MM.1S (cell line): ENCODE data around the gene KCNJ6.

Experiments
- DNase-seq: peaks from one replicate; pipeline ENCODE4 v3.0.0-alpha.2; 2015
- H2AFZ ChIP-seq: fragments of 300-600 bp; sonication (generic); 2 replicates; pipeline ENCODE4 v1.6.0; 2016; ENCODE audit warnings: antibody characterized with exemption, low read length
- H3F3A ChIP-seq: fragments of 300-600 bp; sonication (generic); 2 replicates; pipeline ENCODE4 v1.6.1; 2016; ENCODE audit warnings: mild to moderate bottlenecking, antibody characterized with exemption, low read length, moderate library complexity, mixed read lengths; ENCODE audit not compliant: insufficient read depth
- H3K27ac ChIP-seq: fragments of 300-600 bp; sonication (generic); 2 replicates; pipeline ENCODE4 v1.5.1; 2016; ENCODE audit warnings: mild to moderate bottlenecking, low read length
- H3K27me3 ChIP-seq: fragments of 300-600 bp; sonication (generic); replicated peaks from 2 replicates; pipeline ENCODE4 v1.6.0; 2016; ENCODE audit warnings: low read length; ENCODE audit not compliant: insufficient read depth
- H3K36me3 ChIP-seq: fragments of 300-600 bp; sonication (generic); replicated peaks from 2 replicates; pipeline ENCODE4 v1.6.1; 2016; ENCODE audit warnings: mild to moderate bottlenecking, low read length, mixed read lengths; ENCODE audit not compliant: insufficient read depth
- H3K4me1 ChIP-seq: fragments of 300-600 bp; sonication (generic); 2 replicates; pipeline ENCODE4 v1.6.1; 2016; ENCODE audit warnings: low read length, mixed read lengths
- H3K4me2 ChIP-seq: fragments of 300-600 bp; sonication (generic); 2 replicates; pipeline ENCODE4 v1.6.0; 2016; ENCODE audit warnings: low read depth, low read length
- H3K4me3 ChIP-seq: fragments of 300-600 bp; sonication (generic); 2 replicates; pipeline ENCODE4 v1.5.1; 2016; ENCODE audit warnings: low read length, mixed read lengths
- H3K79me2 ChIP-seq: fragments of 300-600 bp; sonication (generic); 2 replicates; pipeline ENCODE4 v1.6.1; 2016; ENCODE audit warnings: mixed run types, low read length, mixed read lengths
- H3K9ac ChIP-seq: fragments of 300-600 bp; sonication (generic); 2 replicates; pipeline ENCODE4 v1.6.1; 2016; ENCODE audit warnings: low read length, mixed read lengths
- H3K9me2 ChIP-seq: fragments of 300-600 bp; sonication (generic); replicated peaks from 2 replicates; pipeline ENCODE4 v1.6.1; 2016; ENCODE audit warnings: mild to moderate bottlenecking, low read length, mixed read lengths; ENCODE audit not compliant: insufficient read depth
- H3K9me3 ChIP-seq: fragments of 300-600 bp; sonication (generic); replicated peaks from 2 replicates; pipeline ENCODE4 v1.6.1; 2016; ENCODE audit warnings: mild to moderate bottlenecking, low read length, mixed read lengths; ENCODE audit not compliant: insufficient read depth
- H4K20me1 ChIP-seq: fragments of 300-600 bp; sonication (generic); 2 replicates; pipeline ENCODE4 v1.6.1; 2016; ENCODE audit warnings: mild to moderate bottlenecking, low read length, moderate library complexity, mixed read lengths; ENCODE audit not compliant: insufficient read depth
- CTCF ChIP-seq: fragments of 300-600 bp; sonication (generic); IDR thresholded peaks from 2 replicates; pipeline ENCODE4 v1.5.1; 2016; ENCODE audit warnings: antibody characterized with exemption, low read length, mixed read lengths
- EZH2 ChIP-seq: fragments of 300-600 bp; sonication (generic); optimal IDR thresholded peaks from 2 replicates; pipeline ENCODE3; 2017; ENCODE audit warnings: low read depth, mild to moderate bottlenecking, antibody characterized with exemption, low read length, mixed read lengths
- EZH2phosphoT487 ChIP-seq: fragments of 300-600 bp; sonication (generic); IDR thresholded peaks from 2 replicates; pipeline ENCODE4 v1.6.1; 2018; ENCODE audit warnings: antibody characterized with exemption, low read length

KCNJ6 gene

GRCh38 chr21:37784591-37785318 is 131.5 kb downstream of the KCNJ6 start:
- no peaks in the 10 kb centered on the region for H3K79me2 ChIP-seq
- no peaks in the 10 kb centered on the region for H3F3A ChIP-seq
- no peaks in the 10 kb centered on the region for H3K9me2 ChIP-seq
- no peak for TF ChIP-seq EZH2
- TF ChIP-seq EZH2phosphoT487 = no peak
- TF ChIP-seq CTCF = no peak
- DNase-seq = no peak
- no peak overlapping the region for H3K4me2 ChIP-seq
- no peak overlapping the region for H3K9ac ChIP-seq
- H2AFZ ChIP-seq = no peak overlapping the region
- no peaks in the 10 kb centered on the region for H4K20me1 ChIP-seq
- no peaks in the 10 kb centered on the region for H3K27me3 ChIP-seq
- no peak overlapping the region for H3K27ac ChIP-seq
- H3K9me3 ChIP-seq = no peaks in the 10 kb centered on the region
- H3K36me3 ChIP-seq = no peaks in the 10 kb centered on the region
- H3K4me1 ChIP-seq = no peaks in the 10 kb centered on the region
- no peak overlapping the region for H3K4me3 ChIP-seq

- no peaks in the 10 kb centered on the region for H3K9me2 ChIP-seq
- H3K4me2 ChIP-seq = no peak overlapping the region
- no peaks in the 10 kb centered on the region for H4K20me1 ChIP-seq
- H2AFZ ChIP-seq = no peak overlapping the region
- no peak overlapping the region for H3K27ac ChIP-seq
- no peaks in the 10 kb centered on the region for H3K4me1 ChIP-seq
- no peaks in the 10 kb centered on the region for H3K9me3 ChIP-seq
- H3K27me3 ChIP-seq = no peaks in the 10 kb centered on the region
- H3K36me3 ChIP-seq = no peaks in the 10 kb centered on the region
- H3K4me3 ChIP-seq = no peak overlapping the region
- no peak overlapping the region for H3K9ac ChIP-seq
- no peaks in the 10 kb centered on the region for H3K79me2 ChIP-seq
- DNase-seq = no peak
- TF ChIP-seq EZH2phosphoT487 (no peak), EZH2 (no peak), CTCF (no peak)
- no peaks in the 10 kb centered on the region for H3F3A ChIP-seq
Observed at GRCh38 chr21:37783016-37783415, 133.2 kb downstream of the KCNJ6 start.

GRCh38 chr21:37780991-37781983 is 135.0 kb downstream of the KCNJ6 start:
- Histone ChIP-seq H3K27ac (no peak overlapping the region), H3F3A (no peaks in the 10 kb centered on the region), H3K9me3 (no peaks in the 10 kb centered on the region), H3K4me2 (no peak overlapping the region), H2AFZ (no peak overlapping the region), H3K36me3 (no peaks in the 10 kb centered on the region), H4K20me1 (no peaks in the 10 kb centered on the region), H3K4me1 (no peaks in the 10 kb centered on the region), H3K4me3 (no peak overlapping the region), H3K79me2 (no peaks in the 10 kb centered on the region), H3K9me2 (no peaks in the 10 kb centered on the region), H3K27me3 (no peaks in the 10 kb centered on the region), H3K9ac (no peak overlapping the region)
- no peak for TF ChIP-seq EZH2phosphoT487
- TF ChIP-seq CTCF = no peak
- no peak for DNase-seq
